ENCODE measurements around the gene PIK3C2G. TPM values are rescaled to one million over a fixed set of nuclear protein-coding genes. Genes with fewer than 3 reads are reported as not detected.

Gene PIK3C2G
- total RNA-seq, 1 donor from 2014 or later = 26.0 TPM

- Mint-ChIP-seq H3K4me3 (ENCODE audit: low read depth) (no peak overlapping the region), H3K27ac (no peak overlapping the region), H3K36me3 (ENCODE audit: insufficient read depth) (peaks cover 25% of the 10 kb centered on the region), H3K27me3 (peaks cover 2% of the 10 kb centered on the region), H3K9me3 (ENCODE audit: low read depth) (peaks cover 30% of the 10 kb centered on the region), H3K4me1 (ENCODE audit: low read depth) (no peaks in the 10 kb centered on the region)
- no peak for DNase-seq (ENCODE audit: low spot score, unreplicated experiment)
- TF ChIP-seq CTCF (IDR thresholded peaks at IDR 0.05; ENCODE audit: unreplicated experiment) = no peak
Observed at GRCh38 chr12:18580706-18581105, 319.4 kb downstream of the PIK3C2G start.

GRCh38 chr12:18581232-18581962, 320.1 kb downstream of the PIK3C2G start:
- no peak for DNase-seq (ENCODE audit: low spot score, unreplicated experiment)
- no peak for TF ChIP-seq CTCF (IDR thresholded peaks at IDR 0.05; ENCODE audit: unreplicated experiment)
- Mint-ChIP-seq H3K36me3 (ENCODE audit: insufficient read depth) (peaks cover 30% of the 10 kb centered on the region), H3K27me3 (peaks cover 2% of the 10 kb centered on the region), H3K4me1 (ENCODE audit: low read depth) (no peaks in the 10 kb centered on the region), H3K4me3 (ENCODE audit: low read depth) (no peak overlapping the region), H3K27ac (no peak overlapping the region), H3K9me3 (ENCODE audit: low read depth) (peaks cover 37% of the 10 kb centered on the region)

GRCh38 chr12:18583655-18584054, 322.3 kb downstream of the PIK3C2G start:
- no peak overlapping the region for H3K4me3 Mint-ChIP-seq (ENCODE audit: low read depth)
- H3K36me3 Mint-ChIP-seq (ENCODE audit: insufficient read depth) = peaks cover 38% of the 10 kb centered on the region
- H3K27me3 Mint-ChIP-seq = peaks cover 2% of the 10 kb centered on the region
- no peak for DNase-seq (ENCODE audit: low spot score, unreplicated experiment)
- H3K4me1 Mint-ChIP-seq (ENCODE audit: low read depth) = no peaks in the 10 kb centered on the region
- no peak for TF ChIP-seq CTCF (IDR thresholded peaks at IDR 0.05; ENCODE audit: unreplicated experiment)
- H3K27ac Mint-ChIP-seq = no peak overlapping the region
- peaks cover 58% of the 10 kb centered on the region for H3K9me3 Mint-ChIP-seq (ENCODE audit: low read depth)

- Mint-ChIP-seq H3K27me3 (peaks cover 2% of the 10 kb centered on the region), H3K4me3 (ENCODE audit: low read depth) (no peak overlapping the region), H3K4me1 (ENCODE audit: low read depth) (peaks cover 4% of the 10 kb centered on the region), H3K27ac (no peak overlapping the region), H3K9me3 (ENCODE audit: low read depth) (peaks cover 59% of the 10 kb centered on the region), H3K36me3 (ENCODE audit: insufficient read depth) (peaks cover 35% of the 10 kb centered on the region)
- no peak for TF ChIP-seq CTCF (IDR thresholded peaks at IDR 0.05; ENCODE audit: unreplicated experiment)
- DNase-seq (ENCODE audit: low spot score, unreplicated experiment) = no peak
Observed at GRCh38 chr12:18586581-18586980, 325.3 kb downstream of the PIK3C2G start.

GRCh38 chr12:18589316-18589715, 328.0 kb downstream of the PIK3C2G start:
- Mint-ChIP-seq H3K4me3 (ENCODE audit: low read depth) (no peak overlapping the region), H3K4me1 (ENCODE audit: low read depth) (peaks cover 4% of the 10 kb centered on the region), H3K9me3 (ENCODE audit: low read depth) (peaks cover 45% of the 10 kb centered on the region), H3K27me3 (no peaks in the 10 kb centered on the region), H3K27ac (no peak overlapping the region), H3K36me3 (ENCODE audit: insufficient read depth) (peaks cover 22% of the 10 kb centered on the region)
- TF ChIP-seq CTCF (IDR thresholded peaks at IDR 0.05; ENCODE audit: unreplicated experiment) = no peak
- no peak for DNase-seq (ENCODE audit: low spot score, unreplicated experiment)
